Activated B cell treated with CpG ODN at 0.5 μM for 24 hours (primary cell): ENCODE data around the gene ANXA3. TPM values are rescaled to one million over a fixed set of nuclear protein-coding genes. Genes with fewer than 3 reads are reported as not detected.

Experiments used
- ATAC-seq: fragments of 200-7000 bp; cut with Tn5 transposase; one replicate; pipeline ENCODE4 v1.10.0; 2021; ENCODE audit warnings: low read depth, mild to moderate bottlenecking, moderate library complexity
- CTCF ChIA-PET: fragments of 350-600 bp; sonication (Branson Sonifier 250); formaldehyde crosslinking; loops from one replicate; lab custom pipeline; 2021; ENCODE audit warnings: antibody characterized with exemption; lab: Charles Lee
- POLR2A ChIA-PET: fragments of 350-600 bp; sonication (Branson Sonifier 250); formaldehyde crosslinking; loops from one replicate; lab custom pipeline; 2021; ENCODE audit warnings: antibody characterized with exemption; lab: Charles Lee
- DNase-seq: peaks from one replicate; pipeline ENCODE4 v3.0.0; 2022
- H3K27ac Mint-ChIP-seq: one replicate; pipeline ENCODE4 v1.8.0; 2020; ENCODE audit warnings: mixed read lengths
- H3K27me3 Mint-ChIP-seq: one replicate; pipeline ENCODE4 v1.8.0; 2021; ENCODE audit warnings: mixed read lengths
- H3K36me3 Mint-ChIP-seq: one replicate; pipeline ENCODE4 v1.8.0; 2021; ENCODE audit warnings: low read depth, mixed read lengths
- H3K4me1 Mint-ChIP-seq: one replicate; pipeline ENCODE4 v1.8.0; 2021; ENCODE audit warnings: mixed read lengths
- H3K4me3 Mint-ChIP-seq: one replicate; pipeline ENCODE4 v1.8.0; 2020; ENCODE audit warnings: mild to moderate bottlenecking, mixed read lengths
- H3K9me3 Mint-ChIP-seq: one replicate; pipeline ENCODE4 v1.8.0; 2020; ENCODE audit warnings: mixed read lengths
- intact Hi-C: fragments of 100-400 bp; cut with micrococcal nuclease; formaldehyde crosslinking; loops from one replicate; pipeline ENCODE4 v1.15.1; 2024
- total RNA-seq: library from RNA; stranded (reverse); gene quantifications from 2 replicates; pipeline ENCODE4 v1.2.3, GENCODE V29; 2022
- TF ChIP-seq, protein P1 (sequence below): fragments of 200-600 bp; IDR thresholded peaks from one replicate; pipeline ENCODE4 v1.8.0; 2022; ENCODE audit warnings: antibody characterized with exemption, mild to moderate bottlenecking

Gene ANXA3
- total RNA-seq, 1 donor from 2014 or later, result 0.67 TPM

GRCh38 chr4:78642934-78643333 lies 91.4 kb downstream of the ANXA3 start:
- TF ChIP-seq, protein P1, sequence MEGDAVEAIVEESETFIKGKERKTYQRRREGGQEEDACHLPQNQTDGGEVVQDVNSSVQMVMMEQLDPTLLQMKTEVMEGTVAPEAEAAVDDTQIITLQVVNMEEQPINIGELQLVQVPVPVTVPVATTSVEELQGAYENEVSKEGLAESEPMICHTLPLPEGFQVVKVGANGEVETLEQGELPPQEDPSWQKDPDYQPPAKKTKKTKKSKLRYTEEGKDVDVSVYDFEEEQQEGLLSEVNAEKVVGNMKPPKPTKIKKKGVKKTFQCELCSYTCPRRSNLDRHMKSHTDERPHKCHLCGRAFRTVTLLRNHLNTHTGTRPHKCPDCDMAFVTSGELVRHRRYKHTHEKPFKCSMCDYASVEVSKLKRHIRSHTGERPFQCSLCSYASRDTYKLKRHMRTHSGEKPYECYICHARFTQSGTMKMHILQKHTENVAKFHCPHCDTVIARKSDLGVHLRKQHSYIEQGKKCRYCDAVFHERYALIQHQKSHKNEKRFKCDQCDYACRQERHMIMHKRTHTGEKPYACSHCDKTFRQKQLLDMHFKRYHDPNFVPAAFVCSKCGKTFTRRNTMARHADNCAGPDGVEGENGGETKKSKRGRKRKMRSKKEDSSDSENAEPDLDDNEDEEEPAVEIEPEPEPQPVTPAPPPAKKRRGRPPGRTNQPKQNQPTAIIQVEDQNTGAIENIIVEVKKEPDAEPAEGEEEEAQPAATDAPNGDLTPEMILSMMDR, result no peak
- ChIA-PET POLR2A (interaction anchor here (0.7 to 7.3 kb wide), 8 partner anchors 9 to 823 kb away, joined by 3 to 41 read pairs (median 4); partner anchors contain the start of gene BMP2K), CTCF (interaction anchor here (3.4 to 6.2 kb wide), 3 partner anchors 9 to 220 kb away, joined by 13 to 51 read pairs (median 21); no protein-coding TSS in a partner anchor)
- H3K27me3 Mint-ChIP-seq, result no peaks in the 10 kb centered on the region
- DNase-seq (no peak), ATAC-seq (no peak)
- no peaks in the 10 kb centered on the region for H3K9me3 Mint-ChIP-seq
- peak overlapping the region; percentile 85 for H3K27ac Mint-ChIP-seq
- peaks cover 79% of the 10 kb centered on the region for H3K4me1 Mint-ChIP-seq
- intact Hi-C loops, result no loop called here
- H3K36me3 Mint-ChIP-seq, result no peaks in the 10 kb centered on the region
- H3K4me3 Mint-ChIP-seq, result no peak overlapping the region

GRCh38 chr4:78644063-78644691 lies 92.6 kb downstream of the ANXA3 start:
- TF ChIP-seq, protein P1, result no peak
- ChIA-PET CTCF (interaction anchor here (0.6 to 6.2 kb wide), 19 partner anchors 10 to 219 kb away, joined by 3 to 51 read pairs (median 5); no protein-coding TSS in a partner anchor), POLR2A (interaction anchor here (0.6 to 7.3 kb wide), 14 partner anchors 9 to 824 kb away, joined by 3 to 41 read pairs (median 4); partner anchors contain the start of gene BMP2K)
- intact Hi-C loops, result loop anchor here (1.0 to 2.0 kb wide), 9 partner anchors 13 to 220 kb away; partner anchors contain the start of gene BMP2K
- ATAC-seq (no peak), DNase-seq (no peak)
- H3K4me1 Mint-ChIP-seq, result peaks cover 77% of the 10 kb centered on the region
- H3K27me3 Mint-ChIP-seq, result no peaks in the 10 kb centered on the region
- H3K9me3 Mint-ChIP-seq, result no peaks in the 10 kb centered on the region
- no peak overlapping the region for H3K27ac Mint-ChIP-seq
- no peak overlapping the region for H3K4me3 Mint-ChIP-seq
- H3K36me3 Mint-ChIP-seq, result no peaks in the 10 kb centered on the region

GRCh38 chr4:78644744-78645330 lies 93.3 kb downstream of the ANXA3 start:
- peak overlapping the region; percentile 26 for H3K4me3 Mint-ChIP-seq
- POLR2A ChIA-PET, result interaction anchor here (0.5 to 7.3 kb wide), 14 partner anchors 9 to 783 kb away, joined by 3 to 41 read pairs (median 6); partner anchors contain the start of gene BMP2K
- CTCF ChIA-PET, result interaction anchor here (0.6 to 6.2 kb wide), 20 partner anchors 9 to 219 kb away, joined by 3 to 51 read pairs (median 4); no protein-coding TSS in a partner anchor

GRCh38 chr4:78645853-78646757 lies 94.5 kb downstream of the ANXA3 start:
- Mint-ChIP-seq H3K27ac (peak overlapping the region; percentile 72), H3K4me1 (peaks cover 68% of the 10 kb centered on the region), H3K27me3 (no peaks in the 10 kb centered on the region), H3K36me3 (no peaks in the 10 kb centered on the region), H3K9me3 (no peaks in the 10 kb centered on the region), H3K4me3 (no peak overlapping the region)
- POLR2A ChIA-PET, result interaction anchor here (1.2 to 7.3 kb wide), 6 partner anchors 16 to 131 kb away, joined by 4 to 41 read pairs (median 6); partner anchors contain the start of gene BMP2K
- intact Hi-C loops, result loop anchor here (2.0 kb wide), 2 partner anchors 15 to 47 kb away; no protein-coding TSS in a partner anchor
- DNase-seq (no peak), ATAC-seq (no peak)
- TF ChIP-seq, protein P1, result no peak
- CTCF ChIA-PET, result interaction anchor here (0.8 to 6.2 kb wide), 9 partner anchors 9 to 217 kb away, joined by 3 to 51 read pairs (median 9); no protein-coding TSS in a partner anchor

More at GRCh38 chr4:78644744-78645330, 93.3 kb downstream of the ANXA3 start:
- H3K27ac Mint-ChIP-seq, result peak overlapping the region; percentile 53
- intact Hi-C loops, result loop anchor here (1.0 to 2.0 kb wide), 9 partner anchors 12 to 219 kb away; partner anchors contain the start of gene BMP2K
- no peaks in the 10 kb centered on the region for H3K9me3 Mint-ChIP-seq
- H3K27me3 Mint-ChIP-seq, result no peaks in the 10 kb centered on the region
- ATAC-seq (peak; percentile 98), DNase-seq (no peak)
- TF ChIP-seq, protein P1, result peak; percentile 39
- no peaks in the 10 kb centered on the region for H3K36me3 Mint-ChIP-seq
- peaks cover 70% of the 10 kb centered on the region for H3K4me1 Mint-ChIP-seq
